ENCODE measurements around the gene RASA3.

- TF ChIP-seq CTCF (conservative IDR thresholded peaks at IDR 0.05) = no peak
- TF ChIP-seq EZH2 (IDR thresholded peaks at IDR 0.05; ENCODE audit: low read depth) = no peak
These were observed 45.0 kb upstream of the RASA3 start for GRCh38 chr13:114177245-114178010.
